H9 (cell line): Measurements from ENCODE around the gene BBIP1. TPM values are rescaled to one million over a fixed set of nuclear protein-coding genes. Genes with fewer than 3 reads are reported as not detected.

ENCODE experiments used
- DNase-seq: peaks from one replicate; pipeline ENCODE4 v3.0.0-alpha.2; 2017
- H2AFZ ChIP-seq: one replicate; pipeline ENCODE4 v1.6.1; 2013; ENCODE audit warnings: mild to moderate bottlenecking, low read length, control low read depth, moderate library complexity
- H2AK5ac ChIP-seq: 2 replicates; pipeline ENCODE4 v1.6.1; 2013; ENCODE audit warnings: low read length, control low read depth, mixed read lengths; ENCODE audit not compliant: insufficient read length
- H2BK120ac ChIP-seq: one replicate; pipeline ENCODE4 v1.6.1; 2013; ENCODE audit warnings: low read depth, mild to moderate bottlenecking, low read length, control low read depth, inconsistent platforms; ENCODE audit not compliant: poor library complexity, severe bottlenecking
- H2BK12ac ChIP-seq: 2 replicates; pipeline ENCODE4 v1.6.1; 2013; ENCODE audit warnings: low read length, control low read depth, mixed read lengths, low read depth; ENCODE audit not compliant: insufficient read length
- H2BK15ac ChIP-seq: 2 replicates; pipeline ENCODE4 v1.6.1; 2013; ENCODE audit warnings: low read depth, low read length, control low read depth
- H2BK20ac ChIP-seq: one replicate; pipeline ENCODE4 v1.6.1; 2013; ENCODE audit warnings: low read depth, mild to moderate bottlenecking, low read length, control low read depth, inconsistent platforms; ENCODE audit not compliant: poor library complexity, severe bottlenecking
- H2BK5ac ChIP-seq: 2 replicates; pipeline ENCODE4 v1.6.1; 2013; ENCODE audit warnings: low read length, control low read depth, mixed read lengths; ENCODE audit not compliant: insufficient read length
- H3K14ac ChIP-seq: 2 replicates; pipeline ENCODE4 v1.6.1; 2013; ENCODE audit warnings: low read length, control low read depth; ENCODE audit not compliant: insufficient read depth
- H3K18ac ChIP-seq: 2 replicates; pipeline ENCODE4 v1.6.1; 2013; ENCODE audit warnings: low read depth, mild to moderate bottlenecking, mixed read lengths, low read length, control low read depth; ENCODE audit not compliant: insufficient read length
- H3K23ac ChIP-seq: 2 replicates; pipeline ENCODE4 v1.6.1; 2013; ENCODE audit warnings: low read length, control low read depth, mixed read lengths, low read depth; ENCODE audit not compliant: insufficient read length
- H3K23me2 ChIP-seq: 2 replicates; pipeline ENCODE4 v1.6.1; 2013; ENCODE audit warnings: low read depth, mild to moderate bottlenecking, mixed read lengths, low read length, control low read depth; ENCODE audit not compliant: insufficient read length, poor library complexity, severe bottlenecking
- H3K27ac ChIP-seq: 2 replicates; pipeline ENCODE4 v1.5.1; 2013; ENCODE audit warnings: low read length, control low read depth, mixed read lengths, low read depth; ENCODE audit not compliant: insufficient read length
- H3K27me3 ChIP-seq: 2 replicates; pipeline ENCODE4 v1.6.1; 2013; ENCODE audit warnings: low read length, control low read depth, inconsistent platforms; ENCODE audit not compliant: insufficient read depth
- H3K4ac ChIP-seq: 2 replicates; pipeline ENCODE4 v1.6.1; 2013; ENCODE audit warnings: low read depth, mild to moderate bottlenecking, control low read depth, inconsistent platforms, low read length, moderate library complexity
- H3K4me1 ChIP-seq: 2 replicates; pipeline ENCODE4 v1.6.1; 2013; ENCODE audit warnings: low read length, control low read depth, inconsistent platforms; ENCODE audit not compliant: insufficient read depth
- H3K4me2 ChIP-seq: 2 replicates; pipeline ENCODE4 v1.6.1; 2013; ENCODE audit warnings: low read length, control low read depth, mixed read lengths; ENCODE audit not compliant: insufficient read length, insufficient read depth
- H3K56ac ChIP-seq: 2 replicates; pipeline ENCODE4 v1.6.1; 2013; ENCODE audit warnings: low read depth, mild to moderate bottlenecking, mixed read lengths, low read length, control low read depth; ENCODE audit not compliant: insufficient read length
- H3K79me1 ChIP-seq: 2 replicates; pipeline ENCODE4 v1.6.1; 2013; ENCODE audit warnings: low read depth, mild to moderate bottlenecking, moderate library complexity, low read length, control low read depth, inconsistent platforms; ENCODE audit not compliant: insufficient read depth, poor library complexity, severe bottlenecking
- H3K79me2 ChIP-seq: 2 replicates; pipeline ENCODE4 v1.6.1; 2013; ENCODE audit warnings: low read length, control low read depth, inconsistent platforms; ENCODE audit not compliant: insufficient read depth
- H3K9ac ChIP-seq: 2 replicates; pipeline ENCODE4 v1.6.1; 2013; ENCODE audit warnings: low read length, control low read depth, mixed read lengths; ENCODE audit not compliant: insufficient read length; ENCODE audit errors: extremely low read depth
- H3K9me3 ChIP-seq: one replicate; pipeline ENCODE4 v1.6.1; 2013; ENCODE audit warnings: low read depth, low read length, inconsistent platforms; ENCODE audit not compliant: control insufficient read depth
- H3T11ph ChIP-seq: one replicate; pipeline ENCODE4 v1.6.1; 2013; ENCODE audit warnings: mild to moderate bottlenecking, low read length, control low read depth, inconsistent platforms
- H4K20me1 ChIP-seq: one replicate; pipeline ENCODE4 v1.6.1; 2013; ENCODE audit not compliant: control insufficient read depth, insufficient read length, insufficient read depth
- H4K5ac ChIP-seq: 2 replicates; pipeline ENCODE4 v1.6.1; 2013; ENCODE audit warnings: low read depth, mild to moderate bottlenecking, mixed read lengths, low read length, control low read depth; ENCODE audit not compliant: insufficient read length
- H4K8ac ChIP-seq: replicated peaks from 2 replicates; pipeline ENCODE4 v1.6.1; 2013; ENCODE audit warnings: low read length, control low read depth, mixed read lengths, low read depth; ENCODE audit not compliant: insufficient read length
- H4K91ac ChIP-seq: 2 replicates; pipeline ENCODE4 v1.6.1; 2013; ENCODE audit warnings: low read depth, mild to moderate bottlenecking, moderate library complexity, mixed read lengths, low read length, control low read depth; ENCODE audit not compliant: insufficient read length
- H3K27ac Mint-ChIP-seq, 3 experiments: 2 replicates in 2 of 3; 3 replicates in 1 of 3; pipeline ENCODE4 v1.8.0; 2020 to 2021; ENCODE audit warnings: mixed read lengths in 3 of 3, mild to moderate bottlenecking in 1 of 3, moderate library complexity in 1 of 3
- H3K27me3 Mint-ChIP-seq: 2 replicates; pipeline ENCODE4 v1.8.0; 2021; ENCODE audit warnings: low read depth, mild to moderate bottlenecking, moderate library complexity, mixed read lengths
- H3K36me3 Mint-ChIP-seq, 3 experiments: 2 replicates in 2 of 3; 3 replicates in 1 of 3; pipeline ENCODE4 v1.8.0; 2020 to 2021; ENCODE audit warnings: low read depth in 3 of 3, mixed read lengths in 3 of 3; ENCODE audit not compliant: insufficient read depth in 1 of 3
- H3K4me1 Mint-ChIP-seq, 2 experiments: 2 replicates each; pipeline ENCODE4 v1.8.0; 2020; ENCODE audit warnings: mixed read lengths in 2 of 2
- H3K4me3 Mint-ChIP-seq, 2 experiments: 2 replicates in 1 of 2; 3 replicates in 1 of 2; pipeline ENCODE4 v1.8.0; 2020 to 2021; ENCODE audit warnings: mild to moderate bottlenecking in 2 of 2, mixed read lengths in 2 of 2, moderate library complexity in 1 of 2
- H3K9me3 Mint-ChIP-seq, 2 experiments: 2 replicates in 1 of 2; 3 replicates in 1 of 2; pipeline ENCODE4 v1.8.0; 2020; ENCODE audit warnings: mild to moderate bottlenecking in 2 of 2, mixed read lengths in 2 of 2, moderate library complexity in 1 of 2
- WGBS: extraction: QIAGEN DNeasy Blood & Tissue Kit; methylation state at CpG from one replicate; pipeline ENCODE4 v1.1.7; 2013; ENCODE audit warnings: missing lambda C conversion rate, low lambda C conversion rate, mixed read lengths; ENCODE audit not compliant: insufficient read length; ENCODE audit errors: extremely low coverage; 5-methylcytosine and 5-hydroxymethylcytosine counted together
- total RNA-seq: library from RNA; stranded (reverse); gene quantifications from 2 replicates; pipeline ENCODE4 v1.2.1, GENCODE V29; 2021
- TF ChIP-seq, protein P1 (sequence below): fragments of 200-600 bp; sonication (generic); conservative IDR thresholded peaks from 3 replicates; pipeline ENCODE4 v1.8.0; 2021; ENCODE audit warnings: antibody characterized with exemption, mild to moderate bottlenecking

Gene BBIP1
- total RNA-seq, 1 experiment from 2014 or later = 18.8 TPM

DNA sequence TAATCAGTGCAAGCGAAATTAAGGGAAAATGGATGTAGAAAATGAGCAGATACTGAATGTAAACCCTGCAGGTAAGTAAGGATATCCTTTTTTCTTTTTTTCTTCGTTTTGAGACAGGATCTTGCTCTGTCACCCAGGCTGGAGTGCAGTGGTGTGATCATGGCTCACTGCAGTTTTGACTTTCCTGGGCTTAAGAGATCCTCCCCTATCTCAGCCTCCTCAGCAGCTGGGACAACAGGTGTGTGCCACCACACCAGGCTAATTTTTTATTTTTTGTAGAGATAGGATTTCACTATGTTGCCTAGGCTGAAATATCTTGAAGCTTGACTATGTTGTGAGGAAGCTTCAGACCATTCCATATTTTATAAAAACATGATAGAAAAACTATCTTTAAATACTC is 43.0 kb downstream of the BBIP1 start:
- Histone ChIP-seq H3K14ac (no peak overlapping the region), H2BK20ac (no peak overlapping the region), H3K23ac (no peak overlapping the region), H3T11ph (no peak overlapping the region), H3K4me1 (no peaks in the 10 kb centered on the region), H3K4me2 (no peak overlapping the region), H4K8ac (no peak overlapping the region), H3K79me2 (no peaks in the 10 kb centered on the region), H3K18ac (no peak overlapping the region), H3K27ac (no peak overlapping the region), H2BK120ac (no peak overlapping the region), H4K5ac (no peak overlapping the region), H3K9me3 (no peaks in the 10 kb centered on the region), H2BK15ac (no peak overlapping the region), H4K20me1 (no peaks in the 10 kb centered on the region), H3K27me3 (no peaks in the 10 kb centered on the region), H4K91ac (no peak overlapping the region), H2AK5ac (no peak overlapping the region), H3K23me2 (peaks cover 11% of the 10 kb centered on the region), H3K79me1 (no peaks in the 10 kb centered on the region), H2BK12ac (no peak overlapping the region), H2BK5ac (no peak overlapping the region), H3K4ac (no peak overlapping the region), H2AFZ (no peak overlapping the region), H3K9ac (no peak overlapping the region), H3K56ac (no peak overlapping the region)
- TF ChIP-seq, protein P1, sequence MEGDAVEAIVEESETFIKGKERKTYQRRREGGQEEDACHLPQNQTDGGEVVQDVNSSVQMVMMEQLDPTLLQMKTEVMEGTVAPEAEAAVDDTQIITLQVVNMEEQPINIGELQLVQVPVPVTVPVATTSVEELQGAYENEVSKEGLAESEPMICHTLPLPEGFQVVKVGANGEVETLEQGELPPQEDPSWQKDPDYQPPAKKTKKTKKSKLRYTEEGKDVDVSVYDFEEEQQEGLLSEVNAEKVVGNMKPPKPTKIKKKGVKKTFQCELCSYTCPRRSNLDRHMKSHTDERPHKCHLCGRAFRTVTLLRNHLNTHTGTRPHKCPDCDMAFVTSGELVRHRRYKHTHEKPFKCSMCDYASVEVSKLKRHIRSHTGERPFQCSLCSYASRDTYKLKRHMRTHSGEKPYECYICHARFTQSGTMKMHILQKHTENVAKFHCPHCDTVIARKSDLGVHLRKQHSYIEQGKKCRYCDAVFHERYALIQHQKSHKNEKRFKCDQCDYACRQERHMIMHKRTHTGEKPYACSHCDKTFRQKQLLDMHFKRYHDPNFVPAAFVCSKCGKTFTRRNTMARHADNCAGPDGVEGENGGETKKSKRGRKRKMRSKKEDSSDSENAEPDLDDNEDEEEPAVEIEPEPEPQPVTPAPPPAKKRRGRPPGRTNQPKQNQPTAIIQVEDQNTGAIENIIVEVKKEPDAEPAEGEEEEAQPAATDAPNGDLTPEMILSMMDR = no peak
- H3K9me3 Mint-ChIP-seq = no peaks in the 10 kb centered on the region; a peak in 1 of 5 replicates
- WGBS = no CpG with 5 or more reads among the region's 2 CpGs
- no peak overlapping the region for H3K4me3 Mint-ChIP-seq
- DNase-seq = no peak
- peaks cover 0 to 8% (median 0%) of the 10 kb centered on the region in 3 experiments; a peak in 2 of 7 replicates for H3K36me3 Mint-ChIP-seq
- no peaks in the 10 kb centered on the region for H3K27me3 Mint-ChIP-seq
- no peak overlapping the region for H3K27ac Mint-ChIP-seq
- peaks cover 11 to 12% of the 10 kb centered on the region in 2 experiments for H3K4me1 Mint-ChIP-seq
